ENCODE data around the gene ELOVL5.

The ELOVL5 gene

GRCh38 chr6:53244399-53244931 is 104.3 kb downstream of the ELOVL5 start:
- TF ChIP-seq GATA3 (IDR thresholded peaks at IDR 0.05; ENCODE audit: low read depth, low read length) (no peak), GATA2 (IDR thresholded peaks at IDR 0.05; ENCODE audit: low read depth, low read length) (no peak)

GRCh38 chr6:53241938-53242337 is 106.8 kb downstream of the ELOVL5 start:
- TF ChIP-seq GATA2 (IDR thresholded peaks at IDR 0.05; ENCODE audit: low read depth, low read length) (no peak), GATA3 (IDR thresholded peaks at IDR 0.05; ENCODE audit: low read depth, low read length) (no peak)

GRCh38 chr6:53240761-53241160 is 108.0 kb downstream of the ELOVL5 start:
- TF ChIP-seq GATA3 (IDR thresholded peaks at IDR 0.05; ENCODE audit: low read depth, low read length) (no peak), GATA2 (IDR thresholded peaks at IDR 0.05; ENCODE audit: low read depth, low read length) (no peak)

GRCh38 chr6:53240139-53240538 is 108.6 kb downstream of the ELOVL5 start:
- no peak for TF ChIP-seq GATA3 (IDR thresholded peaks at IDR 0.05; ENCODE audit: low read depth, low read length)
- TF ChIP-seq GATA2 (IDR thresholded peaks at IDR 0.05; ENCODE audit: low read depth, low read length) = no peak

- TF ChIP-seq GATA2 (IDR thresholded peaks at IDR 0.05; ENCODE audit: low read depth, low read length) = no peak
- TF ChIP-seq GATA3 (IDR thresholded peaks at IDR 0.05; ENCODE audit: low read depth, low read length) = no peak
These were observed 109.2 kb downstream of the ELOVL5 start for GRCh38 chr6:53239526-53239925.

- TF ChIP-seq GATA3 (IDR thresholded peaks at IDR 0.05; ENCODE audit: low read depth, low read length) (no peak), GATA2 (IDR thresholded peaks at IDR 0.05; ENCODE audit: low read depth, low read length) (no peak)
These were observed 110.4 kb downstream of the ELOVL5 start for GRCh38 chr6:53238311-53238710.

- TF ChIP-seq GATA3 (IDR thresholded peaks at IDR 0.05; ENCODE audit: low read depth, low read length) (no peak), GATA2 (IDR thresholded peaks at IDR 0.05; ENCODE audit: low read depth, low read length) (no peak)
These were observed 112.5 kb downstream of the ELOVL5 start for GRCh38 chr6:53236241-53236640.

GRCh38 chr6:53235508-53235907 is 113.2 kb downstream of the ELOVL5 start:
- TF ChIP-seq GATA3 (IDR thresholded peaks at IDR 0.05; ENCODE audit: low read depth, low read length) = no peak
- no peak for TF ChIP-seq GATA2 (IDR thresholded peaks at IDR 0.05; ENCODE audit: low read depth, low read length)

GRCh38 chr6:53233309-53233708 is 115.4 kb downstream of the ELOVL5 start:
- TF ChIP-seq GATA3 (IDR thresholded peaks at IDR 0.05; ENCODE audit: low read depth, low read length) (no peak), GATA2 (IDR thresholded peaks at IDR 0.05; ENCODE audit: low read depth, low read length) (no peak)

- no peak for TF ChIP-seq GATA2 (IDR thresholded peaks at IDR 0.05; ENCODE audit: low read depth, low read length)
- no peak for TF ChIP-seq GATA3 (IDR thresholded peaks at IDR 0.05; ENCODE audit: low read depth, low read length)
These were observed 117.8 kb downstream of the ELOVL5 start for GRCh38 chr6:53230775-53231467.

GRCh38 chr6:53227847-53228246 is 120.9 kb downstream of the ELOVL5 start:
- TF ChIP-seq GATA2 (IDR thresholded peaks at IDR 0.05; ENCODE audit: low read depth, low read length) (no peak), GATA3 (IDR thresholded peaks at IDR 0.05; ENCODE audit: low read depth, low read length) (no peak)

GRCh38 chr6:53220605-53221004 is 128.1 kb downstream of the ELOVL5 start:
- TF ChIP-seq GATA2 (IDR thresholded peaks at IDR 0.05; ENCODE audit: low read depth, low read length) = no peak
- no peak for TF ChIP-seq GATA3 (IDR thresholded peaks at IDR 0.05; ENCODE audit: low read depth, low read length)

All from SH-SY5Y (cell line).